SK-N-SH treated with all-trans-retinoic acid at 6 μM for 48 hours (cell line): ENCODE data around the gene CTNNA3.

Source experiments
- CREB5 ChIP-seq: fragments of 250-450 bp; sonication (Bioruptor Pico); IDR thresholded peaks from 2 replicates; pipeline ENCODE4 v1.5.1; 2020; ENCODE audit warnings: low read depth, mild to moderate bottlenecking, moderate library complexity
- CSDC2 ChIP-seq: fragments of 250-450 bp; sonication (Bioruptor Pico); IDR thresholded peaks from 2 replicates; pipeline ENCODE4 v1.5.0; 2020; ENCODE audit warnings: mild to moderate bottlenecking, moderate library complexity
- CSRNP3 ChIP-seq: fragments of 250-450 bp; sonication (Bioruptor Pico); IDR thresholded peaks from 2 replicates; pipeline ENCODE4 v1.5.1; 2021; ENCODE audit warnings: mild to moderate bottlenecking, moderate library complexity
- ESRRG ChIP-seq: fragments of 250-450 bp; sonication (Bioruptor Pico); IDR thresholded peaks from 2 replicates; pipeline ENCODE4 v1.6.1; 2021; ENCODE audit warnings: mild to moderate bottlenecking
- GLIS3 ChIP-seq: fragments of 250-450 bp; sonication (Bioruptor Pico); IDR thresholded peaks from 2 replicates; pipeline ENCODE4 v1.5.0; 2020; ENCODE audit warnings: mild to moderate bottlenecking, moderate library complexity
- ISL1 ChIP-seq: fragments of 250-450 bp; sonication (Bioruptor Pico); IDR thresholded peaks from 2 replicates; pipeline ENCODE4 v2.1.2; 2022; ENCODE audit warnings: mild to moderate bottlenecking, moderate library complexity
- PATZ1 ChIP-seq: fragments of 250-450 bp; sonication (Bioruptor Pico); IDR thresholded peaks from 2 replicates; pipeline ENCODE4 v1.8.0; 2020; ENCODE audit warnings: mild to moderate bottlenecking, moderate library complexity, borderline replicate concordance
- RARB ChIP-seq: fragments of 250-450 bp; sonication (Bioruptor Pico); IDR thresholded peaks from 2 replicates; pipeline ENCODE4 v1.8.0; 2021; ENCODE audit warnings: mild to moderate bottlenecking, moderate library complexity
- SNAI2 ChIP-seq: fragments of 250-450 bp; sonication (Bioruptor Pico); IDR thresholded peaks from 2 replicates; pipeline ENCODE4 v1.5.0; 2020; ENCODE audit warnings: mild to moderate bottlenecking, moderate library complexity
- TCF4 ChIP-seq: fragments of 250-450 bp; sonication (Bioruptor Pico); IDR thresholded peaks from 2 replicates; pipeline ENCODE4 v1.8.0; 2021; ENCODE audit warnings: mild to moderate bottlenecking, moderate library complexity, borderline replicate concordance
- ZFP30 ChIP-seq: fragments of 450-650 bp; formaldehyde crosslinking; IDR thresholded peaks from 2 replicates; pipeline ENCODE4 v1.5.0; 2022; ENCODE audit warnings: mild to moderate bottlenecking, moderate library complexity

- TF ChIP-seq ZFP30 (CRISPR knock-in tag), result no peak
- TF ChIP-seq ESRRG, result no peak
- no peak for TF ChIP-seq GLIS3 (CRISPR knock-in tag)
- TF ChIP-seq CREB5, result no peak
- no peak for TF ChIP-seq PATZ1
- no peak for TF ChIP-seq RARB (CRISPR knock-in tag)
- no peak for TF ChIP-seq CSDC2
- no peak for TF ChIP-seq CSRNP3
- no peak for TF ChIP-seq ISL1 (CRISPR knock-in tag)
- TF ChIP-seq SNAI2 (CRISPR knock-in tag), result no peak
- TF ChIP-seq TCF4, result no peak
Observed at GRCh38 chr10:67603701-67604100, 92.3 kb downstream of the CTNNA3 start.
